Activated CD4-positive, alpha-beta memory T cell treated with anti-CD3 and anti-CD28 coated beads for 36 hours (primary cell): ENCODE data around the gene PCLAF. TPM values are rescaled to one million over a fixed set of nuclear protein-coding genes. Genes with fewer than 3 reads are reported as not detected.

Experiments
- total RNA-seq, 2 experiments: library from RNA; stranded (reverse); gene quantifications; one replicate each; pipeline ENCODE4 v1.2.3, GENCODE V29; 2021

Gene PCLAF
- total RNA-seq, 2 experiments from 2014 or later = 82.4 to 85.8 TPM

Other genes starting within 250 kb of the PCLAF start
- gene SNX22, start 229.7 kb downstream of the PCLAF start, total RNA-seq = under 1 TPM; 0.38 to 0.68 TPM
- 100 to 1,000 TPM; 277 to 283 TPM for gene PPIB, start 218.4 kb downstream of the PCLAF start, total RNA-seq
- 10 to 100 TPM; 17.5 to 20.9 TPM for gene CSNK1G1, start 25.3 kb downstream of the PCLAF start, total RNA-seq
- 10 to 100 TPM; 21.7 to 22.2 TPM for gene TRIP4, start 6.4 kb upstream of the PCLAF start, total RNA-seq
- 10 to 100 TPM; 38.5 to 38.7 TPM for gene ZNF609, start 79.1 kb upstream of the PCLAF start, total RNA-seq